ENCODE data around the gene LRTM2.
A peak's percentile ranks its signal among the peaks of the same experiment; 100 is the strongest.

The LRTM2 gene

DNA sequence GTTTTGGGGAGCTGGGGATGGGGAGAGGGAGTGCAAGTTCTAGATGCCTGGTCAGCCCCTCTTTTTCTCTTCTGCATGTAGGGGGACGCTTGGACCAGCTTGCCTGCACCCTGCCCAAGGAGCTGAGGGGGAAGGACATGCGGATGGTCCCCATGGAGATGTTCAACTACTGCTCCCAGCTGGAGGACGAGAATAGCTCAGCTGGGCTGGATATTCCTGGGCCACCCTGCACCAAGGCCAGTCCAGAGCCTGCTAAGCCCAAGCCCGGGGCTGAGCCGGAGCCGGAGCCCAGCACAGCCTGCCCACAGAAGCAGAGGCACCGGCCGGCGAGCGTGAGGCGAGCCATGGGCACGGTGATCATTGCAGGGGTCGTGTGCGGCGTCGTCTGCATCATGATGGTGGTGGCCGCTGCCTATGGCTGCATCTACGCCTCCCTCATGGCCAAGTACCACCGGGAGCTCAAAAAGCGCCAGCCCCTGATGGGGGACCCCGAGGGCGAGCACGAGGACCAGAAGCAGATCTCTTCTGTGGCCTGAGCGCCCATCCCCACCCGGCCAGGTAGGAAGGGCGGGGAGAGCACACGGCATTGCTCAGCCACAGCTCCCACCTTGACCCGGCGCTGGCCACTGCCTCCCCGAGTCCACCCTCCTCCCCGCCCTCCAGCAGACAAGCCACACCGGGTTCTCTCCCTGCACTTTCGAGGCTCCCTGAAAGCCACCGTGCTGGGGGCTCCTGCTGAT, 14.0 kb downstream of the LRTM2 start:
- no peaks in the 10 kb centered on the region for H3K36me3 ChIP-seq (replicated peaks in 1 of 2; ENCODE audit: control insufficient read depth in 2 of 2, insufficient read depth in 2 of 2, low read length in 2 of 2)
- no peak overlapping the region for H3K4ac ChIP-seq (ENCODE audit: low read length)
- no peak overlapping the region for H2BK5ac ChIP-seq (ENCODE audit: low read length)
- no peak overlapping the region for H2BK12ac ChIP-seq (ENCODE audit: low read length)
- H3K79me1 ChIP-seq (ENCODE audit: low read depth, low read length), result no peaks in the 10 kb centered on the region
- no peak overlapping the region for H3K27ac ChIP-seq (replicated peaks; ENCODE audit: low read length)
- DNase-seq (ENCODE audit: low spot score), result no peak
- H3K18ac ChIP-seq (ENCODE audit: low read length), result peak overlapping the region; percentile 16
- H3K9ac ChIP-seq (ENCODE audit: low read depth, low read length, poor library complexity), result no peak overlapping the region
- no peak overlapping the region for H2BK15ac ChIP-seq (ENCODE audit: low read length)
- H3K23ac ChIP-seq (ENCODE audit: low read depth, low read length, poor library complexity), result peak overlapping the region; percentile 27
- no peak overlapping the region for H3K4me2 ChIP-seq (ENCODE audit: insufficient read depth, low read length, poor library complexity, severe bottlenecking)
- H3K27me3 ChIP-seq (ENCODE audit: control insufficient read depth in 3 of 3, insufficient read depth in 3 of 3, low read depth in 1 of 3, low read length in 3 of 3), result peaks cover 0 to 57% (median 14%) of the 10 kb centered on the region in 3 experiments
- H4K91ac ChIP-seq (ENCODE audit: low read depth, low read length, poor library complexity), result no peak overlapping the region
- no peaks in the 10 kb centered on the region for H3K9me3 ChIP-seq (replicated peaks in 1 of 2; ENCODE audit: control insufficient read depth in 2 of 2, insufficient read depth in 1 of 2, low read depth in 1 of 2, low read length in 2 of 2)
- H4K8ac ChIP-seq (ENCODE audit: low read depth, low read length), result peak overlapping the region; percentile 7
- peaks cover 14 to 22% of the 10 kb centered on the region in 2 donors for H3K4me1 ChIP-seq (ENCODE audit: control insufficient read depth in 2 of 2, insufficient read depth in 1 of 2, low read depth in 1 of 2, low read length in 2 of 2)
- no peak overlapping the region for H2BK120ac ChIP-seq (ENCODE audit: low read depth, low read length)
- H2AFZ ChIP-seq (ENCODE audit: low read length), result no peak overlapping the region
- H2AK5ac ChIP-seq (ENCODE audit: low read depth, low read length), result no peak overlapping the region
- no CpG with 5 or more reads among the region's 34 CpGs for WGBS, 2 donors (ENCODE audit: extremely low coverage in 2 of 2, insufficient read length in 2 of 2, insufficient replicate concordance in 1 of 2)
- H3K14ac ChIP-seq (ENCODE audit: low read length), result peak overlapping the region; percentile 89
- no peak overlapping the region for H3K4me3 ChIP-seq (ENCODE audit: low read length in 2 of 2)

DNA sequence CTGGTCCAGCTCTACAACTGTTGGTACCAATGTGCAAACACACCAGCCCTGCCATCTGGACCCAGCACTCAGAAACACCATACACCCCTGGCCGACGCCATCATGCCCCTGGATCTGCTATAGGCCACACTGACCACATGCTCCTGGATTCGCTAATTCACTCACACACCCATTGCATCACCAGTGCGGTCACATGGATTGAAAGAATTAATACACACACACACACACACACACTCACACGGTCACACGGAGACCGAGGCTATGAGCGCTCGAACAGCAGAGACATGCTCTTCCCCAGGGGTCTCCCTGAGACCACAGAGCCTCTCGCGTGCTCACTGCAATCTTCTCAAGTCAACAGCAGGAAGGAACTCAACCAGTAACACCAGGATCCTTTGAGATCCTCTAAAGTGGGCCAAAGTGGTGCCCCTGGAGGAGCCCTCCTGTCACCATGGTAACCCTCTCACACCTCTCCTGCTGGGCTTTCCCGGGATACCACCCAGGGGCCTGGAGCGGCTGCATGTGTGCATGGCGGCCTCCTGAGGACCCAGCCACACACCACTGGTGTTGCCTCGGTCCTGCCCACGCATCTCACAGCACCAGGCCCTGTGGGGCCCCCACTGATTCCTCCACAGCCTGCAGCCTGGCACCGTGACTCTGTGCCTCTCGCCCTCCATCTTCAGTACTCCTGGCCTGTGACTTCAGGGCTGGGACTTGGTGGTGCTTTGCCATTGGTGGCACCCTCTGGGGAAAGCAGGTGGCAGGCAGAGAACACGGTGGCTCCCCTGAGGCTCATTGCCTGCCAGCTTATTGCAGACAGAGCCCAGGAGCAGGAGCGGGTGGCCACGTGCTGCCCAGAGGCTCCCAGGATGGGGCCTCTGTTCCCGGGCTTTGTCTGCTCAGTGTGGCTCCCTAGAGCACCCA, 15.1 kb downstream of the LRTM2 start:
- no CpG with 5 or more reads among the region's 22 CpGs for WGBS, 2 donors (ENCODE audit: extremely low coverage in 2 of 2, insufficient read length in 2 of 2, insufficient replicate concordance in 1 of 2)
- Histone ChIP-seq H2AFZ (ENCODE audit: low read length) (no peak overlapping the region), H3K18ac (ENCODE audit: low read length) (peak overlapping the region; percentile 2)

DNA sequence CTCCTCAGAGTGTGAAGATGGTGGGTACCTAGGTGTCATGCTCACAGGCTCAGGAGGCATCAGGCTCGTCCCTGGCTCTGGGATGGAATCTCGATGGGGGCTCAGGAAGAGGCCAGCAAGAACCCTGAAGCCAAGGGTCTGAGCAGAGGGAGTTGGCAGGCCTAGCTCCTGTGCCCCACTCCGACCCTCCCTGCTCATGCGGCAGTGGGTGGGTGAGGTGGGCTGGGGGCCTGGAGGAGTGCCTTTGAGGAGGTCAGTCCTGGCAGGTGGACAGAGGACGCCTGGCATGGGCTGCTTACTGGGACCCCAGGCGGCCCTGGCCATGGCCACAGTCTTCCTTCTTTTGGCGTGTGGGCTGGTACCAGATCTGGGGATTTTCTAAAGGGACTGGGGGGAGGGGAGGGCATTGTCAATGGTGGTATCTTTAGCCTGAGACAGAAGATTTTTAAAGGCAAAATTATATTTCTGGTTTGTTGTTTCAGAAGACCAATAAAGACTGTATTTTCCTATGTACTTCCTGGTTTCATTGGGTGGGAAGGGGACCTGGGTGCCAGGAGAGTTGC, 16.0 kb downstream of the LRTM2 start:
- no peaks in the 10 kb centered on the region for H3K79me1 ChIP-seq (ENCODE audit: low read depth, low read length)
- H3K9ac ChIP-seq (ENCODE audit: low read depth, low read length, poor library complexity), result peak overlapping the region; percentile 63
- DNase-seq (ENCODE audit: low spot score), result no peak
- peak overlapping the region; percentile 51 for H2BK15ac ChIP-seq (ENCODE audit: low read length)
- no peak overlapping the region for H2AFZ ChIP-seq (ENCODE audit: low read length)
- H4K91ac ChIP-seq (ENCODE audit: low read depth, low read length, poor library complexity), result no peak overlapping the region
- no peak overlapping the region for H3K4me3 ChIP-seq (ENCODE audit: low read length in 2 of 2)
- H2AK5ac ChIP-seq (ENCODE audit: low read depth, low read length), result peak overlapping the region; percentile 69
- no peak overlapping the region for H2BK120ac ChIP-seq (ENCODE audit: low read depth, low read length)
- H3K27me3 ChIP-seq (ENCODE audit: control insufficient read depth in 3 of 3, insufficient read depth in 3 of 3, low read depth in 1 of 3, low read length in 3 of 3), result peaks cover 0 to 38% (median 3%) of the 10 kb centered on the region in 3 experiments
- no peak overlapping the region for H3K27ac ChIP-seq (replicated peaks; ENCODE audit: low read length)
- no peak overlapping the region for H2BK12ac ChIP-seq (ENCODE audit: low read length)
- no peak overlapping the region for H3K4ac ChIP-seq (ENCODE audit: low read length)
- no peaks in the 10 kb centered on the region for H3K36me3 ChIP-seq (replicated peaks in 1 of 2; ENCODE audit: control insufficient read depth in 2 of 2, insufficient read depth in 2 of 2, low read length in 2 of 2)
- no peak overlapping the region for H3K4me2 ChIP-seq (ENCODE audit: insufficient read depth, low read length, poor library complexity, severe bottlenecking)
- WGBS, 2 donors (ENCODE audit: extremely low coverage in 2 of 2, insufficient read length in 2 of 2, insufficient replicate concordance in 1 of 2), result no CpG with 5 or more reads among the region's 7 CpGs
- H3K9me3 ChIP-seq (replicated peaks in 1 of 2; ENCODE audit: control insufficient read depth in 2 of 2, insufficient read depth in 1 of 2, low read depth in 1 of 2, low read length in 2 of 2), result no peaks in the 10 kb centered on the region
- H2BK5ac ChIP-seq (ENCODE audit: low read length), result peak overlapping the region; percentile 56
- H3K14ac ChIP-seq (ENCODE audit: low read length), result peak overlapping the region; percentile 4
- H3K18ac ChIP-seq (ENCODE audit: low read length), result peak overlapping the region; percentile 83
- H3K4me1 ChIP-seq (ENCODE audit: control insufficient read depth in 2 of 2, insufficient read depth in 1 of 2, low read depth in 1 of 2, low read length in 2 of 2), result peaks cover 10 to 39% of the 10 kb centered on the region in 2 donors
- no peak overlapping the region for H4K8ac ChIP-seq (ENCODE audit: low read depth, low read length)
- peak overlapping the region; percentile 95 for H3K23ac ChIP-seq (ENCODE audit: low read depth, low read length, poor library complexity)

More for the DNA sequence above, 15.1 kb downstream of the LRTM2 start:
- H3K4me2 ChIP-seq (ENCODE audit: insufficient read depth, low read length, poor library complexity, severe bottlenecking), result no peak overlapping the region
- H3K23ac ChIP-seq (ENCODE audit: low read depth, low read length, poor library complexity), result peak overlapping the region; percentile 10
- H2BK15ac ChIP-seq (ENCODE audit: low read length), result no peak overlapping the region
- H4K8ac ChIP-seq (ENCODE audit: low read depth, low read length), result no peak overlapping the region
- no peak overlapping the region for H2BK5ac ChIP-seq (ENCODE audit: low read length)
- no peaks in the 10 kb centered on the region for H3K79me1 ChIP-seq (ENCODE audit: low read depth, low read length)
- no peak overlapping the region for H3K4ac ChIP-seq (ENCODE audit: low read length)
- H3K36me3 ChIP-seq (replicated peaks in 1 of 2; ENCODE audit: control insufficient read depth in 2 of 2, insufficient read depth in 2 of 2, low read length in 2 of 2), result no peaks in the 10 kb centered on the region
- H3K9me3 ChIP-seq (replicated peaks in 1 of 2; ENCODE audit: control insufficient read depth in 2 of 2, insufficient read depth in 1 of 2, low read depth in 1 of 2, low read length in 2 of 2), result no peaks in the 10 kb centered on the region
- H3K4me3 ChIP-seq (ENCODE audit: low read length in 2 of 2), result no peak overlapping the region
- no peak overlapping the region for H4K91ac ChIP-seq (ENCODE audit: low read depth, low read length, poor library complexity)
- H3K4me1 ChIP-seq (ENCODE audit: control insufficient read depth in 2 of 2, insufficient read depth in 1 of 2, low read depth in 1 of 2, low read length in 2 of 2), result peaks cover 14 to 30% of the 10 kb centered on the region in 2 donors
- no peak overlapping the region for H2BK12ac ChIP-seq (ENCODE audit: low read length)
- DNase-seq (ENCODE audit: low spot score), result no peak
- H2BK120ac ChIP-seq (ENCODE audit: low read depth, low read length), result no peak overlapping the region
- peak overlapping the region; percentile 63 for H3K14ac ChIP-seq (ENCODE audit: low read length)
- no peak overlapping the region for H3K27ac ChIP-seq (replicated peaks; ENCODE audit: low read length)
- H3K9ac ChIP-seq (ENCODE audit: low read depth, low read length, poor library complexity), result peak overlapping the region; percentile 3
- peaks cover 0 to 47% (median 9%) of the 10 kb centered on the region in 3 experiments for H3K27me3 ChIP-seq (ENCODE audit: control insufficient read depth in 3 of 3, insufficient read depth in 3 of 3, low read depth in 1 of 3, low read length in 3 of 3)
- peak overlapping the region; percentile 69 for H2AK5ac ChIP-seq (ENCODE audit: low read depth, low read length)
